ENCODE data around the gene TUT7. TPM values are rescaled to one million over a fixed set of nuclear protein-coding genes. Genes with fewer than 3 reads are reported as not detected.
A peak's percentile ranks its signal among the peaks of the same experiment; 100 is the strongest.

The TUT7 gene
- total RNA-seq, 1 donor from 2014 or later, result 37.7 TPM

GRCh38 chr9:86285261-86285660, 68.9 kb downstream of the TUT7 start:
- no peaks in the 10 kb centered on the region for H3K9me3 ChIP-seq
- ATAC-seq (no peak), DNase-seq (no peak)
- intact Hi-C loops (cut with DNase I), result no loop called here
- no peak overlapping the region for H3K4me3 ChIP-seq
- no peaks in the 10 kb centered on the region for H3K27me3 ChIP-seq (ENCODE audit: low read depth)
- peaks cover 18% of the 10 kb centered on the region for H3K4me1 ChIP-seq
- TF ChIP-seq, protein P1, sequence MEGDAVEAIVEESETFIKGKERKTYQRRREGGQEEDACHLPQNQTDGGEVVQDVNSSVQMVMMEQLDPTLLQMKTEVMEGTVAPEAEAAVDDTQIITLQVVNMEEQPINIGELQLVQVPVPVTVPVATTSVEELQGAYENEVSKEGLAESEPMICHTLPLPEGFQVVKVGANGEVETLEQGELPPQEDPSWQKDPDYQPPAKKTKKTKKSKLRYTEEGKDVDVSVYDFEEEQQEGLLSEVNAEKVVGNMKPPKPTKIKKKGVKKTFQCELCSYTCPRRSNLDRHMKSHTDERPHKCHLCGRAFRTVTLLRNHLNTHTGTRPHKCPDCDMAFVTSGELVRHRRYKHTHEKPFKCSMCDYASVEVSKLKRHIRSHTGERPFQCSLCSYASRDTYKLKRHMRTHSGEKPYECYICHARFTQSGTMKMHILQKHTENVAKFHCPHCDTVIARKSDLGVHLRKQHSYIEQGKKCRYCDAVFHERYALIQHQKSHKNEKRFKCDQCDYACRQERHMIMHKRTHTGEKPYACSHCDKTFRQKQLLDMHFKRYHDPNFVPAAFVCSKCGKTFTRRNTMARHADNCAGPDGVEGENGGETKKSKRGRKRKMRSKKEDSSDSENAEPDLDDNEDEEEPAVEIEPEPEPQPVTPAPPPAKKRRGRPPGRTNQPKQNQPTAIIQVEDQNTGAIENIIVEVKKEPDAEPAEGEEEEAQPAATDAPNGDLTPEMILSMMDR (IDR thresholded peaks at IDR 0.05), result no peak
- no peak overlapping the region for H3K27ac ChIP-seq
- peaks cover 26% of the 10 kb centered on the region for H3K36me3 ChIP-seq

DNA sequence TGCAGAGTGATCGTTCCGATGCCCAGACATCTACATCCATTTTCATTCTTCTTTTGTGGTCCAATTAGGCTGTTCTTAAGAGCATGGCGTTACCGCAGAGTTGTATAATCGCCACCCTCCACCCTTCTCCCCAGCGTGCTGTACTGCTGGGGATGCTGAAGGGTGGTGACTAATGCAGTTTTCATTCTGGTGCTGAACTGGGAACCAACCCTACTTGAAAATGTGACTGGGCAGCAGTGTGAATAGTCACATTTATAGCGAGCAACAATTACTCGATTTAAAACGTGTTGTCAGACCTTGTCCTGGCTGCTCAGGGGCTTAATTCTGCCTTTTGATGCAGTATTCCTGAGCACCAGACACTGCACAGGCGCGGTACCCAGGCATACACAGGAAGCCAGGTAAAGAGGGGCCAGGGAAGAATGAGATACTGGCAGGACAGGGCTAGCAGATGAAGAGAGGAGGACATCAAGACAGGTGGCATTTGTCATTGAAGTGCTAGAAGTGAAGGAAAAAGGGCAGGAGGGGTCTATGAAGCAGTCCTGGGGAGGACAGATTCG, 71.2 kb downstream of the TUT7 start:
- Histone ChIP-seq H3K4me1 (peaks cover 33% of the 10 kb centered on the region), H3K9me3 (no peaks in the 10 kb centered on the region), H3K4me3 (peak overlapping the region; percentile 81), H3K27me3 (ENCODE audit: low read depth) (no peaks in the 10 kb centered on the region), H3K27ac (peak overlapping the region; percentile 94), H3K36me3 (peaks cover 17% of the 10 kb centered on the region)
- intact Hi-C loops (cut with DNase I), result no loop called here
- TF ChIP-seq, protein P1 (IDR thresholded peaks at IDR 0.05), result no peak
- peak; percentile 71 to 76 for ATAC-seq
- DNase-seq, result no peak

- H3K9me3 ChIP-seq, result no peaks in the 10 kb centered on the region
- peak; percentile 98 to 99 for ATAC-seq
- H3K4me1 ChIP-seq, result peaks cover 36% of the 10 kb centered on the region
- H3K4me3 ChIP-seq, result peak within 1 kb of the TSS; percentile 81
- DNase-seq, result peak; percentile 98
- intact Hi-C loops (cut with DNase I), result no loop called here
- H3K27ac ChIP-seq, result peak within 1 kb of the TSS; percentile 94
- H3K27me3 ChIP-seq (ENCODE audit: low read depth), result no peaks in the 10 kb centered on the region
- peaks cover 10% of the 10 kb centered on the region for H3K36me3 ChIP-seq
- TF ChIP-seq, protein P1 (IDR thresholded peaks at IDR 0.05), result no peak
Observed at GRCh38 chr9:86282077-86282978, 71.9 kb downstream of the TUT7 start, which contains the start of gene ISCA1. Gene ISCA1, minus strand, starts transcription at chr9:86282538. Its CDS starts 80 bp downstream, at chr9:86282458.

GRCh38 chr9:86281593-86282076, 72.6 kb downstream of the TUT7 start:
- no peaks in the 10 kb centered on the region for H3K9me3 ChIP-seq
- TF ChIP-seq, protein P1 (IDR thresholded peaks at IDR 0.05), result no peak
- intact Hi-C loops (cut with DNase I), result no loop called here
- no peaks in the 10 kb centered on the region for H3K27me3 ChIP-seq (ENCODE audit: low read depth)
- H3K36me3 ChIP-seq, result peaks cover 6% of the 10 kb centered on the region
- DNase-seq (no peak), ATAC-seq (no peak)
- peaks cover 39% of the 10 kb centered on the region for H3K4me1 ChIP-seq
- peak overlapping the region; percentile 81 for H3K4me3 ChIP-seq
- peak overlapping the region; percentile 94 for H3K27ac ChIP-seq

DNA sequence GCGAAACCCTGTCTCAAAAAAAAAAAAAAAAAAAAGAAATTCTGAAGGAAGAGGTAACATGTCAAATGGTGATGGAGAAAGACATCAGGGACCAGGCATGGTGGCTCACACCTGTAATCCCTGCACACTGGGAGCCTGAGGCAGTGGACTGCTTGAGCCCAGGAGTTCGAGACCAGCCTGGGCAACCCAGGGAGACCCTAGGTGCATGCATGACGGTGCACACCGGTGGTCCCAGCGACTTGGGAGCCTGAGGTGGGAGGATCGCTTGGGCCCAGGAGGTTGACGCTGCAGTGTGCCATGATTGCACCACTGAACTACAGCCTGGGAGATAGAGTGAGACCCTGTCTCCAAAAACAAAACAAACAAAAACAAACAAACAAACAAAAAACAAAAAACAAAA, 73.6 kb downstream of the TUT7 start:
- Histone ChIP-seq H3K4me1 (peaks cover 39% of the 10 kb centered on the region), H3K9me3 (no peaks in the 10 kb centered on the region), H3K36me3 (peaks cover 6% of the 10 kb centered on the region), H3K27me3 (ENCODE audit: low read depth) (no peaks in the 10 kb centered on the region), H3K27ac (no peak overlapping the region), H3K4me3 (no peak overlapping the region)
- DNase-seq (peak; percentile 44), ATAC-seq (no peak)
- TF ChIP-seq, protein P1 (IDR thresholded peaks at IDR 0.05), result no peak
- intact Hi-C loops (cut with DNase I), result no loop called here

Data from lower lobe of right lung (tissue), 2 donors.